Raji (cell line): Measurements from ENCODE around the gene RPS6KA5.

Source experiments
- POLR2A ChIP-seq: IDR thresholded peaks from 2 replicates; pipeline ENCODE4 v1.6.1; 2011; ENCODE audit warnings: low read depth, low read length, control low read depth; ENCODE audit not compliant: insufficient read depth

RPS6KA5 gene

GRCh38 chr14:90890322-90891020 is 170.0 kb downstream of the RPS6KA5 start:
- TF ChIP-seq POLR2A = no peak

- no peak for TF ChIP-seq POLR2A
These were observed 174.1 kb downstream of the RPS6KA5 start for GRCh38 chr14:90886297-90886815.

GRCh38 chr14:90883782-90884181 is 176.7 kb downstream of the RPS6KA5 start:
- TF ChIP-seq POLR2A = no peak

- TF ChIP-seq POLR2A = no peak
These were observed 177.2 kb downstream of the RPS6KA5 start for GRCh38 chr14:90883197-90883596.

- no peak for TF ChIP-seq POLR2A
These were observed 180.2 kb downstream of the RPS6KA5 start for GRCh38 chr14:90880282-90880681.

- TF ChIP-seq POLR2A = no peak
These were observed 185.8 kb downstream of the RPS6KA5 start for GRCh38 chr14:90874599-90874998.

GRCh38 chr14:90871605-90872233 is 188.7 kb downstream of the RPS6KA5 start:
- no peak for TF ChIP-seq POLR2A

- TF ChIP-seq POLR2A = no peak
These were observed 189.4 kb downstream of the RPS6KA5 start for GRCh38 chr14:90870950-90871604.

- no peak for TF ChIP-seq POLR2A
These were observed 192.9 kb downstream of the RPS6KA5 start for GRCh38 chr14:90867501-90867900.

GRCh38 chr14:90866833-90867232 is 193.6 kb downstream of the RPS6KA5 start:
- no peak for TF ChIP-seq POLR2A

- TF ChIP-seq POLR2A = no peak
These were observed 195.7 kb downstream of the RPS6KA5 start for GRCh38 chr14:90864741-90865140.

GRCh38 chr14:90858511-90858910 is 201.9 kb downstream of the RPS6KA5 start:
- no peak for TF ChIP-seq POLR2A

GRCh38 chr14:90857866-90858265 is 202.6 kb downstream of the RPS6KA5 start:
- TF ChIP-seq POLR2A = no peak

GRCh38 chr14:90853116-90853515 is 207.3 kb downstream of the RPS6KA5 start:
- TF ChIP-seq POLR2A = no peak

- TF ChIP-seq POLR2A = no peak
These were observed 209.0 kb downstream of the RPS6KA5 start for GRCh38 chr14:90851327-90852036.
